ENCODE measurements around the gene HMGN1.

HMGN1 gene

DNA sequence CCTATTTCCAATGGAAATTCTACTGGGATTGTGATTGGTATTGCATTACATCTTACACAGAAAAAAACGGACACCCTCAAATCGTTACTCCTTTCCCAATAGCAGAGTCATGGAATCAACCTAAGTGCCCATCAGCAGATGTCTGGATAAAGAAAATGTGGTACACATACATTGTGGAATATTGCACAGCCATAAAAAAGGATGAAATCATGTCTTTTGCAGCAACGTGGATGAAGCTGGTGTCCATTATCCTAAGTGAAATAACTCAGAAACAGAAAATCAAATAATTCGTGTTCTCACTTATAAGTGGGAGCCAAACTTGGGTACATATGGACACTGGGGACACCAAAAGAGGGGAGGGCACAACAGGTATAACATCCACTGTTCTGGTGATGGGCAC, 14.3 kb downstream of the HMGN1 start:
- TF ChIP-seq SPI1 (IDR thresholded peaks at IDR 0.05; ENCODE audit: borderline replicate concordance, low read depth) = no peak
- TF ChIP-seq, protein P1, sequence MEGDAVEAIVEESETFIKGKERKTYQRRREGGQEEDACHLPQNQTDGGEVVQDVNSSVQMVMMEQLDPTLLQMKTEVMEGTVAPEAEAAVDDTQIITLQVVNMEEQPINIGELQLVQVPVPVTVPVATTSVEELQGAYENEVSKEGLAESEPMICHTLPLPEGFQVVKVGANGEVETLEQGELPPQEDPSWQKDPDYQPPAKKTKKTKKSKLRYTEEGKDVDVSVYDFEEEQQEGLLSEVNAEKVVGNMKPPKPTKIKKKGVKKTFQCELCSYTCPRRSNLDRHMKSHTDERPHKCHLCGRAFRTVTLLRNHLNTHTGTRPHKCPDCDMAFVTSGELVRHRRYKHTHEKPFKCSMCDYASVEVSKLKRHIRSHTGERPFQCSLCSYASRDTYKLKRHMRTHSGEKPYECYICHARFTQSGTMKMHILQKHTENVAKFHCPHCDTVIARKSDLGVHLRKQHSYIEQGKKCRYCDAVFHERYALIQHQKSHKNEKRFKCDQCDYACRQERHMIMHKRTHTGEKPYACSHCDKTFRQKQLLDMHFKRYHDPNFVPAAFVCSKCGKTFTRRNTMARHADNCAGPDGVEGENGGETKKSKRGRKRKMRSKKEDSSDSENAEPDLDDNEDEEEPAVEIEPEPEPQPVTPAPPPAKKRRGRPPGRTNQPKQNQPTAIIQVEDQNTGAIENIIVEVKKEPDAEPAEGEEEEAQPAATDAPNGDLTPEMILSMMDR (IDR thresholded peaks at IDR 0.05; ENCODE audit: insufficient read depth, low read length) = no peak
- TF ChIP-seq, protein P2, sequence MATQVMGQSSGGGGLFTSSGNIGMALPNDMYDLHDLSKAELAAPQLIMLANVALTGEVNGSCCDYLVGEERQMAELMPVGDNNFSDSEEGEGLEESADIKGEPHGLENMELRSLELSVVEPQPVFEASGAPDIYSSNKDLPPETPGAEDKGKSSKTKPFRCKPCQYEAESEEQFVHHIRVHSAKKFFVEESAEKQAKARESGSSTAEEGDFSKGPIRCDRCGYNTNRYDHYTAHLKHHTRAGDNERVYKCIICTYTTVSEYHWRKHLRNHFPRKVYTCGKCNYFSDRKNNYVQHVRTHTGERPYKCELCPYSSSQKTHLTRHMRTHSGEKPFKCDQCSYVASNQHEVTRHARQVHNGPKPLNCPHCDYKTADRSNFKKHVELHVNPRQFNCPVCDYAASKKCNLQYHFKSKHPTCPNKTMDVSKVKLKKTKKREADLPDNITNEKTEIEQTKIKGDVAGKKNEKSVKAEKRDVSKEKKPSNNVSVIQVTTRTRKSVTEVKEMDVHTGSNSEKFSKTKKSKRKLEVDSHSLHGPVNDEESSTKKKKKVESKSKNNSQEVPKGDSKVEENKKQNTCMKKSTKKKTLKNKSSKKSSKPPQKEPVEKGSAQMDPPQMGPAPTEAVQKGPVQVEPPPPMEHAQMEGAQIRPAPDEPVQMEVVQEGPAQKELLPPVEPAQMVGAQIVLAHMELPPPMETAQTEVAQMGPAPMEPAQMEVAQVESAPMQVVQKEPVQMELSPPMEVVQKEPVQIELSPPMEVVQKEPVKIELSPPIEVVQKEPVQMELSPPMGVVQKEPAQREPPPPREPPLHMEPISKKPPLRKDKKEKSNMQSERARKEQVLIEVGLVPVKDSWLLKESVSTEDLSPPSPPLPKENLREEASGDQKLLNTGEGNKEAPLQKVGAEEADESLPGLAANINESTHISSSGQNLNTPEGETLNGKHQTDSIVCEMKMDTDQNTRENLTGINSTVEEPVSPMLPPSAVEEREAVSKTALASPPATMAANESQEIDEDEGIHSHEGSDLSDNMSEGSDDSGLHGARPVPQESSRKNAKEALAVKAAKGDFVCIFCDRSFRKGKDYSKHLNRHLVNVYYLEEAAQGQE (IDR thresholded peaks at IDR 0.05; ENCODE audit: insufficient replicate concordance, low read depth) = no peak
- no peak for TF ChIP-seq GABPA (IDR thresholded peaks at IDR 0.05; ENCODE audit: low read depth)
- TF ChIP-seq POLR2AphosphoS5 (IDR thresholded peaks at IDR 0.05; ENCODE audit: low read depth) = no peak
- Histone ChIP-seq H3K4me3 (replicated peaks; ENCODE audit: insufficient read depth, low read length) (no peak overlapping the region), H3K27me3 (ENCODE audit: insufficient read depth, poor library complexity, severe bottlenecking) (no peaks in the 10 kb centered on the region), H3K27ac (replicated peaks) (no peak overlapping the region)
- no peak for DNase-seq (ENCODE audit: low read depth in 1 of 2, low spot score in 1 of 2)

DNA sequence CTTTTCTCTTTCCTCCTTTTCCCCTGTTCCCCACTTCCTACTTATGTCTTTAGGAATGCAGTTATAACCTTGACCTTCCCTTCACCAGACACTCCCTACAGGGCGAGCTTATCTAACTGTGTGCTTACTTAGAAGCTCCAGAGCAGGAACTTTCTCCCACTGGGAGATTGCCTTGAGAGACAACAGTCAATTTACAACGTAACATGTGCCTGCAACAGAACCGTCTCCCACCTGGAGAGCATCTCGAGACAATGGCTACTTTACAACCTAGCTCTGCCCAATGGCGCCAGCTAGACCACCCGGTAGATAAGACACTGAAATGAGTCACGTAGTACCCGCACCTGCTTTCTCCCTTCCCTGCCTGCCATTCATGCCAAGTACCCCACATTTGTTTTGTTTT, 16.7 kb downstream of the HMGN1 start:
- H3K27ac ChIP-seq (replicated peaks) = no peak overlapping the region
- TF ChIP-seq GABPA (IDR thresholded peaks at IDR 0.05; ENCODE audit: low read depth) (no peak), POLR2AphosphoS5 (IDR thresholded peaks at IDR 0.05; ENCODE audit: low read depth) (no peak), SPI1 (IDR thresholded peaks at IDR 0.05; ENCODE audit: borderline replicate concordance, low read depth) (no peak)
- TF ChIP-seq, protein P2 (IDR thresholded peaks at IDR 0.05; ENCODE audit: insufficient replicate concordance, low read depth) = no peak
- TF ChIP-seq, protein P1 (IDR thresholded peaks at IDR 0.05; ENCODE audit: insufficient read depth, low read length) = no peak
- DNase-seq (ENCODE audit: low read depth in 1 of 2, low spot score in 1 of 2) = no peak
- no peak overlapping the region for H3K4me3 ChIP-seq (replicated peaks; ENCODE audit: insufficient read depth, low read length)
- no peaks in the 10 kb centered on the region for H3K27me3 ChIP-seq (ENCODE audit: insufficient read depth, poor library complexity, severe bottlenecking)

DNA sequence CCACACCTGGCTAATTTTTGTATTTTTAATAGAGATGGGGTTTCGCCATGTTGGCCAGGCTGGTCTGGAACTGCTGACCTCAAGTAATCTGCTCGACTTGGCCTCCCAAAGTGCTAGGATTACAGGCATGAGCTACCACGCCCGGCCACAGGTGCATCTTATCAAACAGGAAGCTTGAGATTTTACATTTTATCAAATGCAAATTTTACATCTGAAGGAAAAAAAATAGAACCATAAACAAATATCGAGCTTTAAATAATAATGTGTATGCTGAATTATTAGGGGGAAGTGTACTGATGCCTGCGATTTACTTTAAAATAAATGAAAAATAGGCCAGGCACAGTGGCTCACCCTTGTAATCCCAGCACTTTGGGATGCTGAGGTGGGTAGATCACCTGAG, 18.9 kb downstream of the HMGN1 start:
- H3K4me3 ChIP-seq (replicated peaks; ENCODE audit: insufficient read depth, low read length) = no peak overlapping the region
- no peak for DNase-seq (ENCODE audit: low read depth in 1 of 2, low spot score in 1 of 2)
- no peak overlapping the region for H3K27ac ChIP-seq (replicated peaks)
- TF ChIP-seq, protein P2 (IDR thresholded peaks at IDR 0.05; ENCODE audit: insufficient replicate concordance, low read depth) = no peak
- TF ChIP-seq, protein P1 (IDR thresholded peaks at IDR 0.05; ENCODE audit: insufficient read depth, low read length) = no peak
- TF ChIP-seq GABPA (IDR thresholded peaks at IDR 0.05; ENCODE audit: low read depth) = no peak
- no peak for TF ChIP-seq POLR2AphosphoS5 (IDR thresholded peaks at IDR 0.05; ENCODE audit: low read depth)
- no peak for TF ChIP-seq SPI1 (IDR thresholded peaks at IDR 0.05; ENCODE audit: borderline replicate concordance, low read depth)
- no peaks in the 10 kb centered on the region for H3K27me3 ChIP-seq (ENCODE audit: insufficient read depth, poor library complexity, severe bottlenecking)

Measured in HL-60 (cell line).